ENCODE data around the gene ZNF316.
A peak's percentile ranks its signal among the peaks of the same experiment; 100 is the strongest.

ZNF316 gene

DNA sequence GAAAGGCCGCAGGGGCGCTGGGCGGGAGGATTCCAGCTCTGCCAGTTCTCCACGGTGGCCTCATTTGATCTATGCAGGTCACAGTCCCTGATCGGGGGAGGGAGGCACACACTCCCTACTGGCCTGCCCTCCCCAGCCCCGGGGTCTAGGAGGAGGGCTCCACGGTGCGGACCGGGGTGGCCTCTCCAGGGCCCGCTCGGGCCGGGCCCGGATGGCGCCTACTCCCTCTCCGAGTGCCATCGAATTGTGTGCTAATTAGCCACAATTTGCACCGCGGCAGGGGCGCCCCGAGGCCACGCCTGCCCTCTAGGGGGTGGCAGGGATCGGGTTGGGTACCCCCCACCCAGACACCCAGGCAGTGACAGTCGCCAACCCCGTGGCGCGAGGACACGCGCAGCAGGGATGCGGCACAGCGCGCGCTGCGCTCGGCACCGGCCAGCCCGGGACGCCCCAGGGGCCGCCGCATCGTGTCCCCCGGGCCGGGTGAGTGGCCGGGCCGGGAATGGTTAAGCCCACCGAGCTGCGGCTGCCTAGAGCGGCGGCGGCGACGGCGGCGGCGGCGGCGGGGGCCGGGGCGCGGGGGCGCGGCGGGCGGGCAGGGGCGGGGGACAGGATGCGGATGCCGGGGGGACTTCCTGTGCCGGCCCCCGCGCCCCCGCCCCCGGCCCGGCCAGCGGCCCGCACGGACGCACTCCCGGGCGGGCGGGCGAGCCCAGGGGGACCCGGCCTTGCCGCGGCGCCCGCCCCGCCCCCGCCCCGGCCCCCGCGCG is 22.0 kb upstream of the ZNF316 start, which contains the start of gene ZNF853:
Gene ZNF853 (plus strand): TSS at position 658 of the 770 bp plus-strand sequence. CDS start 565 bp downstream, outside the sequence.
- Mint-ChIP-seq H3K27ac (peak within 1 kb of the TSS; percentile 60), H3K27me3 (peaks cover 3% of the 10 kb centered on the region), H3K9me3 (no peaks in the 10 kb centered on the region), H3K4me1 (peaks cover 25% of the 10 kb centered on the region), H3K4me3 (peak within 1 kb of the TSS; percentile 79), H3K36me3 (ENCODE audit: low read depth) (no peaks in the 10 kb centered on the region)
- no peak for DNase-seq
- peak; percentile 44 for ATAC-seq

DNA sequence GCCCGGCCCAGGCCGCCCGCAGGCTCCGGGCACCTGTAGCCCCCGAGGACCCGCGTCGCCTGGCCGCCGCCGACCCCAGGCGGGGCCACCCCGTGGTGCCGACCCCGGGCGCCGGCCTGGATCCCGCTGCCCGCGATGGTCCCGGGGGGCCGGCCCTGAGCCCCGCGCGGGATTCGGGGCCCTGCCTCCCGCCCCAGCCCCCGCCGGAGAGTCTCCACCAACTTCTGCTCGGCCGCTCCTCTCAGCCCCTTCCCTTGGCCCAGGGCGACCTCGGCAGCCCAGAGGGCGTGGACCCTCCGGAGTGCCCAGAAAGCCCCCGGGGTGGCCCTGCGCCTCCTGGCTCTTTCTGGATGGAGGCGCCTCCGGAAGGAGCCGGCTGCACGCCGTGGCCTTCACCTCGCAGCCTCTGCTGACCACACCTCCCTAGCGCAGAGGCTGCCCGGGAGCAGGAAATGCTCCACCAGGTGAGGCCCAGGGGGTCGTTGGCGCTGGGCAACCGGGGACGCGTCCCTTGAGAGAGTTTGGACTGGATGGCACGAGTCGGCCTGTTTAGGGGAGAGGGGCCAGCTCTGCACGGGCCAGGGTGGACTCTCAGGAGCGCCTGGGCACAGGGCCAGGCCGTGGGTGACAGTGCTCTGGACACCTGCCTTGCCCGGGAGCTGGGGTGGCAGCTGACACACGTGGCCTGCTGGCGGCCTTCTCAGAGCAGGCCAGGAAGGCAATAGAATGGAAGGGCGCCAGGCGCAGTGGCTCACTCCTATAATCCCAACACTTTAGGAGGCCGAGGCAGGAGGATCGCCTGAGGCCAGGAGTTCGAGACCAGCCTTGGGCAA is 21.2 kb upstream of the ZNF316 start:
- Mint-ChIP-seq H3K27ac (no peak overlapping the region), H3K36me3 (ENCODE audit: low read depth) (no peaks in the 10 kb centered on the region), H3K4me1 (peaks cover 31% of the 10 kb centered on the region), H3K9me3 (no peaks in the 10 kb centered on the region), H3K4me3 (peak overlapping the region; percentile 8), H3K27me3 (peaks cover 3% of the 10 kb centered on the region)
- DNase-seq, result no peak
- no peak for ATAC-seq

DNA sequence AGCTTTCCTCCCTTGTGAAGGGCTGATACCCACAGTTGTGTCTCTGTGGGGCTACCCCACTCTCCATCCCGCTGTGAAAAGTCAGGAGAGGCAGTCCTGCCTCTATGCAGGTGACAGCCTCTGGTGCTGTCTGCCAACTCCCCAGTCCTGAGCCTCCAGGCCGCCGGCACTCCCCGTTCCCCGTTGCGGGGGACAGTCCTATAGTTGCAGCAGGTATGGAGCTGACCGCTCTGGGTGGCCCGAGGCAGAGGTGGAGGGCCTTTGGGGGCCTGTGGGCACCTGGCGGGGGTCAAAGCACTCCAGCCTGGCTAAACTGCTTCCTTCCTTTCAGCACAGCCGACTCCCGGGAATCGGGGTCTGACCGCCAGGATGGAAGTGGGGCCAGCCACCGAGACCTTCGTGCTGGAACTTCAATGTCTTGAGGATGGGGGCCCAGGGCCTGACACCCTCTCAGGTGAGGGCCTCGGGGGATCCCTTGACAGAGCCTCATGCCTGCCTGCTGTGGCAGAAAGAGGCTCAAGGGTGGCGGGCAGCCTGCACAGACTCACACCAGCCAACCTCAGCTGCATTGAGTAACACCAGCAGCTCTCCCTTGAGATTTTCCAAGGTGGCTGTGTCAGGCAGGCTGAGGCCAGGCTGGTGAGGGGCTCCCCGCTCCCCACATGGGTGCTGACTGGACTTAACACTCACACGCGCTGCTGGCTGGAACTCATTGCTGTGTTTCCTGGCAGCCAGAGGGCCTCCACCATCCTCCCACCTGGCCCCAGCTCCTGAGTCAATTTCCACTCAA is 20.1 kb upstream of the ZNF316 start:
- H3K27ac Mint-ChIP-seq, result no peak overlapping the region
- DNase-seq (no peak), ATAC-seq (no peak)
- H3K27me3 Mint-ChIP-seq, result peaks cover 3% of the 10 kb centered on the region
- no peaks in the 10 kb centered on the region for H3K9me3 Mint-ChIP-seq
- H3K4me1 Mint-ChIP-seq, result peaks cover 40% of the 10 kb centered on the region
- peaks cover 7% of the 10 kb centered on the region for H3K36me3 Mint-ChIP-seq (ENCODE audit: low read depth)
- H3K4me3 Mint-ChIP-seq, result peak overlapping the region; percentile 60

DNA sequence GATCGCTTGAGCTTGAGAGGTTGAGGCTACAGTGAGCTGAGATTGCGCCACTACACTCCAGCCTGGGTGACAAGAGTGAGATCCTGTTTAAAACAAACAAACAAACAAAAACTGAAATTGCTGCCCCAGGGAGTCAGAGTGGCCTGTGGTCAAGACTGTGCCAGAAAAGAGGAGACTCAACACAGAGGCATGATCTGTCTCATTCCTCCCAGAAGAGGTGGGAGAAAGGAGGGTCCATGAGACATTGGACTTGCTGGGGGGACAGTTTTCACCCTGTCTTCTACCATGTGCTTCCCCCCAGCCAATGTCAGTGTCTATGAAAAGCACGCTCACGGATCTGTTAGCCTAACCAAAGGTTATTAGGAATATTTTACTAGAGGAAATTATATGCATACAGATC is 18.5 kb upstream of the ZNF316 start:
- H3K4me3 Mint-ChIP-seq, result no peak overlapping the region
- no peak for ATAC-seq

DNA sequence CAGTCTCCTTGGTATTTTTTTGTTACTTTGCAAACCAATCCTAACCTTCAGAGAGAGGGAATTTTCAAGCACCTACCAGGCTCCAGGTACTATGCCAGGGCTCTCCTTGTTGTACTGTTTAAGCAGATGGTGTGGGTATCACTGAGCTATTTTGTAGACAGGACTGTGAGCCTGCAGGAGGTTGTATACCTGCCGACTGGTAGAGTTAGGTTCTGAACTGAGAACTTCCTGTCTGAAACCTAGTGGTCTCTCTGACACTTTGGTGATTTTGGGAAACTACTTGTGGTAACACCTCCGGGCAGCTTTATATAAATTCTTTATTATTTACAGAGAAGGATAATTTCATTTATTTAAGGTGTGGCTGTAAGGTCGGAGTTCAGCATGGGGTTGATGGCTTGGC is 17.2 kb upstream of the ZNF316 start:
- DNase-seq (no peak), ATAC-seq (no peak)
- no peaks in the 10 kb centered on the region for H3K27me3 Mint-ChIP-seq
- H3K4me1 Mint-ChIP-seq, result peaks cover 52% of the 10 kb centered on the region
- H3K9me3 Mint-ChIP-seq, result no peaks in the 10 kb centered on the region
- H3K27ac Mint-ChIP-seq, result no peak overlapping the region
- H3K36me3 Mint-ChIP-seq (ENCODE audit: low read depth), result peaks cover 7% of the 10 kb centered on the region
- no peak overlapping the region for H3K4me3 Mint-ChIP-seq

More for the DNA sequence above, 18.5 kb upstream of the ZNF316 start:
- H3K9me3 Mint-ChIP-seq, result no peaks in the 10 kb centered on the region
- H3K36me3 Mint-ChIP-seq (ENCODE audit: low read depth), result peaks cover 7% of the 10 kb centered on the region
- H3K4me1 Mint-ChIP-seq, result peaks cover 47% of the 10 kb centered on the region
- H3K27ac Mint-ChIP-seq, result no peak overlapping the region
- DNase-seq, result no peak
- H3K27me3 Mint-ChIP-seq, result peaks cover 3% of the 10 kb centered on the region

DNA sequence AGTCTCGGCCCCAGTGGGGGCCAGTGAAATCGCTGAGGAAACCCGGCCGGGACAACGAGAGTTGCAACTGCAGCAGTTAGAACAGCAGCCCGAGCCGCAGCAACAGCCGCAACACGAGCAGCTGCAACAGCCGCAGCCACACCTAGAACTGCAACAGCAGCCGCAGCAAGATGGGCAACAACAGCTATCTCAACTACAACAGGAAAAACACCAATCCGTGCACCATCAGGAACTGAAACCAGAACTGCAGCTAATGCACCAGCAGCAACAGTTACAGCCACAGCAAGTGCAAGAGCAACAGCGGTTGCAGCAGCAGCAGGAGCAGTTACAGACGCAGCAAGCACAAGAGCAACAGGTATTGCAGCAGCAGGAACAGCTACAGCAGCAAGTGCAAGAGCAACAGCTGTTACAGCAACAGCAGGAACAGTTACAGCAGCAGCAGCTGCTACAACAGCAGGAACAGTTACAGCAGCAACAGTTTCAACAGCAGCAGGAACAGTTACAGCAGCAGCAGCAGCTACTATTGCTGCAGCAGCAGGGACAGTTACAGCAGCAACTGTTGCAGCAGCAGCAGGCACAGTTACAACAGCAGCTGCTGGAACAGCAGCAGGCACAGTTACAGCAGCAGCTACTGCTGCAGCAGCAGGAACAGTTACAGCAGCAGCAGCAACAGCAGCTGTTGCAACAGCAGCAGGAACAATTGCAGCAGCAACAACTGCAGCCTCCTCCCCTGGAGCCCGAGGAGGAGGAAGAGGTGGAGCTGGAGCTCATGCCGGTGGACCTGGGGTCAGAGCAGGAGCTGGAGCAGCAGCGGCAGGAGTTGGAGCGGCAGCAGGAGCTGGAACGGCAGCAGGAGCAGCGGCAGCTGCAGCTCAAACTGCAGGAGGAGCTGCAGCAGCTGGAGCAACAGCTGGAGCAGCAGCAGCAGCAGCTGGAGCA is 15.7 kb upstream of the ZNF316 start:
- Mint-ChIP-seq H3K27ac (no peak overlapping the region), H3K4me3 (no peak overlapping the region), H3K4me1 (peaks cover 50% of the 10 kb centered on the region), H3K9me3 (no peaks in the 10 kb centered on the region), H3K27me3 (no peaks in the 10 kb centered on the region), H3K36me3 (ENCODE audit: low read depth) (peaks cover 7% of the 10 kb centered on the region)
- no peak for DNase-seq
- no peak for ATAC-seq

DNA sequence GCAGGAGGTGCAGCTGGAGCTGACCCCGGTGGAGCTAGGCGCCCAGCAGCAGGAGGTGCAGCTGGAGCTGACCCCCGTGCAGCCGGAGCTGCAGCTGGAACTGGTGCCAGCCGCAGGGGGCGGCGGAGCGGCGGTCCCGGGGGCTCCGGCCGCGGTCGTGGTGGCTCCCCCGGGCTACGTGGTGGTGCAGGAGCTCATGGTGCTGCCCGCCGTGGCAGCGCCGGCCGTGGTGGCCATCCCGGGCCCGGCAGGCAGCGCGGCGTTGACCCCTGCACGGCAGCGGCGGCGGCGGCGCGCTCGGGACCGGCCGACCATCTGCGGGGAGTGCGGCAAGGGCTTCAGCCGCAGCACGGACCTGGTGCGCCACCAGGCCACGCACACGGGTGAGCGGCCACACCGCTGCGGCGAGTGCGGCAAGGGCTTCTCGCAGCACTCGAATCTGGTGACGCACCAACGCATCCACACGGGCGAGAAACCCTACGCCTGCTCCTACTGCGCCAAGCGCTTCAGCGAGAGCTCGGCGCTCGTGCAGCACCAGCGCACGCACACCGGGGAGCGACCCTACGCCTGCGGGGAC is 14.9 kb upstream of the ZNF316 start:
- Mint-ChIP-seq H3K27me3 (no peaks in the 10 kb centered on the region), H3K9me3 (no peaks in the 10 kb centered on the region), H3K4me1 (peaks cover 50% of the 10 kb centered on the region), H3K4me3 (no peak overlapping the region), H3K27ac (no peak overlapping the region), H3K36me3 (ENCODE audit: low read depth) (peaks cover 7% of the 10 kb centered on the region)
- ATAC-seq (no peak), DNase-seq (no peak)

DNA sequence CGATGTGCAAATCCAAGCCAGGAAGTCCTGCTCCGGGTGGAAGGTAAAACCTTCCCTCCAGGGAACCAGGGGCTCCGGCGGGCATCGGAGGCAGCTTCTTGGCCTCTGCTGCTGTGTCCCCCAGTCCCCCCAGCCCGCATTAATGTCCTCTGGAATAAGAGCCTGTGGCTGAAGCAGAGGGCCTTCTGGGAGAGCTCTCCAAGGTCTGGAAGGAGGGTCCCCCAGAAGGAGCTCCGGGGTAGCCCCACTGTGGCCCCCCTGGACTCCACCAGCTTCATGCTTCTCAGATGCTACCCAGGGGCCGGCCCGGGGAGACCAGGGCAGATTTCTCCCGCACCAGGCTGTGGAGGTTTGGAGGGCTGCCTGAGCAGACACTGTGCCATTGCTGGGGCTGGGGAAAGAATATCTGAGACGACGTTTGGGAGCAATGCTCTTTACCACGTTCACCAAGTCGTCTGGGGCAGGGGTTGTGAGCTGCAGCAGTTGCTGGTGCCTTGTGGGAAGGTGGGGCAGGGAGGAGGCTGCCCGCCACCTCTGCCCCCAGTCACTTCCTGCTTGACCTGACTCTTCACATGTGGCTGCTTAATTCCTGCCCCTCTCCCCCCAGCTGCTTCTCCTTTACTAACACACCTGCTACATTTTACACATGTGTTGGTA is 13.4 kb upstream of the ZNF316 start:
- Mint-ChIP-seq H3K27me3 (no peaks in the 10 kb centered on the region), H3K27ac (peak overlapping the region; percentile 86), H3K36me3 (ENCODE audit: low read depth) (peaks cover 7% of the 10 kb centered on the region), H3K4me3 (peak overlapping the region; percentile 9), H3K4me1 (peaks cover 44% of the 10 kb centered on the region), H3K9me3 (no peaks in the 10 kb centered on the region)
- DNase-seq (no peak), ATAC-seq (peak; percentile 38)

DNA sequence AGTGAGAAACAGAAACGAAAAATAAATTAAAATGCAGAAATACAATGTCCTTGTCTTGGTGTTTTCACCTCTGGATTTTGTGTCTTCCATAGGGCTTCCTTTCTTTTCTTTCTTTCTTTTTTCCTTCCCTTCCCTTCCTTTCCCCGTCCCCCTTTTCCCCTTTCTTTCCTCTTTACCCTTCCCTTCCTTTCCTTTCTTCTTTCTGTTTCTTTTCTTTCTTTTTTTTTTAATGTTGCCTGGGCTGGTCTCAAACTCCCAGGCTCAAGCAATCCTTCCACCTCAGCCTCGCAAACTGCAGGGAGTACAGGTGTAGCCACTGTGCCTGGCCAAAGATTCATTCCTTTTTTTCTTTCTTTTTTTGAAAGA is 12.9 kb upstream of the ZNF316 start:
- H3K27ac Mint-ChIP-seq, result peak overlapping the region; percentile 86
- H3K9me3 Mint-ChIP-seq, result no peaks in the 10 kb centered on the region
- H3K36me3 Mint-ChIP-seq (ENCODE audit: low read depth), result peaks cover 7% of the 10 kb centered on the region
- no peak for ATAC-seq
- H3K4me3 Mint-ChIP-seq, result peak overlapping the region; percentile 9
- H3K4me1 Mint-ChIP-seq, result peaks cover 39% of the 10 kb centered on the region
- no peak for DNase-seq
- H3K27me3 Mint-ChIP-seq, result no peaks in the 10 kb centered on the region

DNA sequence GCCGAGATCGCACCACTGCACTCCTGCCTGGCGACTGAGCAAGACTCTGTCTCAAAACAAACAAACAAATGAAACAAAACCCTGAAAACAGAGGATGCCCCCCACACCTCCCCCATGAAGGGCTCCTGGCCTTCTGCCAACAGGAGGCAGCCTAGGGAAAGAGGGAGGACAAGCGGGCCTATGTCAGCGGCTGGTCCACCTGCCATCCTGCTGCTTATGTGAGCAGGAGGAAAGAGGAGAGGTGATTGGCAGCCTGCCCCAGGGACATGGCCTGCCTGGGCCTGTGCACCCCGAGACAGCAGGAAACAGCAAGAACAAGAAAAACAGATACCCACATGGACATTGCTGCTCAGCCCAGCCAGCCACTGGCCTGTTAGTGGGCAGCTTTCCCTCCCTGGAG is 9.1 kb upstream of the ZNF316 start:
- no peaks in the 10 kb centered on the region for H3K9me3 Mint-ChIP-seq
- H3K36me3 Mint-ChIP-seq (ENCODE audit: low read depth), result no peaks in the 10 kb centered on the region
- ATAC-seq (no peak), DNase-seq (no peak)
- no peaks in the 10 kb centered on the region for H3K27me3 Mint-ChIP-seq
- H3K4me1 Mint-ChIP-seq, result peaks cover 14% of the 10 kb centered on the region
- H3K4me3 Mint-ChIP-seq, result no peak overlapping the region
- H3K27ac Mint-ChIP-seq, result no peak overlapping the region

DNA sequence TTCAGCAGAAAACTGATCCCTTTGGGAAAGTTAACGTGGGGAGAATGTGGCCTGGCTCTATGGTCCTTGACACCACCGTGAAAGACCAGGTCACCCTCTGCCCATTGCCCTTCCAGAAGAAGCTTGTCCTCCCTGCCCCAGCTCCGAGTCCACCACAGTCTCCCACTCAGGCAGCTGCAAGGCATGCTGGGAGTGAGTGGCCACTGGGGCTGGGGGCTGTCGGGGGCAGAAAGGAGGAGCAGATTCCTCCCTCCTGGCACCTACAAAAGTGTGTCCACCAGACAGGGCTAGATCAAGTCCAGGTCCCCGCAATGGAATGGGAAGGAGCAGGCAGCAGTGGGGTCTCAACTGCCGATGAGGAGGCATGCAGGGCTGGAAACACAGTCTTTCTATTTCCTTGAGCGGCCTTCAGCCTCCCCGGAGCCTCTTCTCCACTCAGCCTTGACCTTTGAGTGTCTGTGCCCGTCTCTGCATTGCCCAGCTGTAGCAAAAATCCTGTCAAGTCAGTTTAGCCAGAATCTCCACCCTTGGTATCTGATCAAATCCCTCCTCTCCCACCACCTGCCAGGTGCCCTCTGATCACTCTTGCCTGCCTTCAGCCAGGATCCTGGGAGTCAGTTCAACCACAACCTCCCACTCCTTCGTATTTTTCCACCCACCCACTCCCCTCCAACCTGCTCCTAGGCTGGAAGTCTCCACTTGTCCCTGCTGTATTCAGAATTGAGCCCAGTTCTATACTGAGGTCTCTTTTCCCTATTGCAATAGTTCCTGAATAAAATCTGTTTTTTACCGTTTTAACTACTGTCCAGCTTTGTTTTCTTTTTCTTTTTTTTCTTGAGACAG is 6.9 kb upstream of the ZNF316 start:
- Mint-ChIP-seq H3K27ac (no peak overlapping the region), H3K4me1 (no peaks in the 10 kb centered on the region), H3K27me3 (no peaks in the 10 kb centered on the region), H3K9me3 (no peaks in the 10 kb centered on the region), H3K4me3 (no peak overlapping the region), H3K36me3 (ENCODE audit: low read depth) (no peaks in the 10 kb centered on the region)
- ATAC-seq (no peak), DNase-seq (no peak)

DNA sequence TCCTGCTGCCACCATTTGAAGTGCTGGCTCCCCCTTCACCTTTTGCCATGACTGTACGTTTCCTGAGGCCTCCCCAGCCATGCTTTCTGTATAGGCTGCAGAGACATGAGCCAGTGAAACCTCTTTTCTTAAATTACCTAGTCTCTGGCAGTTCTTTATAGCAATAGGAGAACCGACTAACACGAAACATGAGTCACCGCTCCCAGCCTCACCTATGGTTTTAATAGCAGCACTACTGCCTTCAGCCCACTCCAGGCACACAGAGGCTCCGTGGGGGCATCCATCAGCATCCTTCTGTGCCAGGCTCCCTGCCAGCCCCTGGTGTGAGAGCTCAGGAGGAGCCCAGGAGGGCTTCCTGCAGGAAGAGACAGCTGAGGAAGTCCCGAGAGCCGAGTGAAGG is 5.5 kb upstream of the ZNF316 start:
- Mint-ChIP-seq H3K4me1 (peaks cover 4% of the 10 kb centered on the region), H3K9me3 (no peaks in the 10 kb centered on the region), H3K27me3 (no peaks in the 10 kb centered on the region), H3K27ac (no peak overlapping the region), H3K36me3 (ENCODE audit: low read depth) (no peaks in the 10 kb centered on the region), H3K4me3 (no peak overlapping the region)
- DNase-seq (no peak), ATAC-seq (peak; percentile 23)
